ENCODE measurements around the gene SNX14. TPM values are rescaled to one million over a fixed set of nuclear protein-coding genes. Genes with fewer than 3 reads are reported as not detected.
"Not testable (repeated sequence)": the region's sequence is repeated elsewhere in the genome, so short reads cannot be mapped to it uniquely, and the experiment has no call there.

Gene SNX14
- total RNA-seq, 1 experiment from 2014 or later = 65.4 TPM

GRCh38 chr6:85551264-85551663, 42.4 kb downstream of the SNX14 start:
- DNase-seq = peak; percentile 3
- no peak overlapping the region for H3K9ac ChIP-seq (ENCODE audit: low read length)
- CTCF ChIA-PET = no interaction called here

GRCh38 chr6:85547719-85548118, 45.9 kb downstream of the SNX14 start:
- Histone ChIP-seq H3K4me3 (ENCODE audit: low read length) (no peak overlapping the region), H3F3A (ENCODE audit: low read length, unreplicated experiment) (no peaks in the 10 kb centered on the region), H3K79me2 (ENCODE audit: low read length) (no peaks in the 10 kb centered on the region), H3K9me2 (replicated peaks; ENCODE audit: low read length) (no peaks in the 10 kb centered on the region), H3K9me3 (ENCODE audit: low read length) (no peaks in the 10 kb centered on the region), H3K4me1 (ENCODE audit: insufficient read depth, low read length) (no peaks in the 10 kb centered on the region), H3K9ac (ENCODE audit: low read length) (no peak overlapping the region), H3K27ac (ENCODE audit: low read length) (no peak overlapping the region), H3K4me2 (ENCODE audit: low read length) (no peak overlapping the region), H3K27me3 (ENCODE audit: low read length) (no peaks in the 10 kb centered on the region), H3K36me3 (ENCODE audit: low read depth, low read length) (peaks cover 3% of the 10 kb centered on the region; the same call in 1 of the 2 replicates), H4K20me1 (ENCODE audit: low read length) (no peaks in the 10 kb centered on the region), H2AFZ (ENCODE audit: low read length) (no peak overlapping the region)
- no peak for TF ChIP-seq EZH2phosphoT487 (IDR thresholded peaks at IDR 0.05; ENCODE audit: borderline replicate concordance, low read length)
- no peak for TF ChIP-seq EZH2 (IDR thresholded peaks at IDR 0.05; ENCODE audit: low read length, unreplicated experiment)
- no peak for TF ChIP-seq CTCF (conservative IDR thresholded peaks at IDR 0.05; ENCODE audit: low read depth, low read length)
- ChIA-PET POLR2A (ENCODE audit: unreplicated experiment) (no interaction called here), CTCF (no interaction called here)
- intact Hi-C loops (cut with micrococcal nuclease) = no loop called here
- DNase-seq = no peak
- no peak for ATAC-seq
- BruUV-seq (replicated peaks) = no TSS peak

More at GRCh38 chr6:85551264-85551663, 42.4 kb downstream of the SNX14 start:
- Histone ChIP-seq H3K27ac (ENCODE audit: low read length) (no peak overlapping the region), H3K4me2 (ENCODE audit: low read length) (no peak overlapping the region), H3K9me2 (replicated peaks; ENCODE audit: low read length) (no peaks in the 10 kb centered on the region), H3K36me3 (ENCODE audit: low read depth, low read length) (no peaks in the 10 kb centered on the region; the same call in 1 of the 2 replicates), H2AFZ (ENCODE audit: low read length) (no peak overlapping the region), H3K4me1 (ENCODE audit: insufficient read depth, low read length) (no peaks in the 10 kb centered on the region), H3F3A (ENCODE audit: low read length, unreplicated experiment) (no peaks in the 10 kb centered on the region), H3K79me2 (ENCODE audit: low read length) (no peaks in the 10 kb centered on the region), H3K9me3 (ENCODE audit: low read length) (no peaks in the 10 kb centered on the region), H3K4me3 (ENCODE audit: low read length) (no peak overlapping the region), H3K27me3 (ENCODE audit: low read length) (no peaks in the 10 kb centered on the region), H4K20me1 (ENCODE audit: low read length) (no peaks in the 10 kb centered on the region)
- no TSS peak for BruUV-seq (replicated peaks)
- POLR2A ChIA-PET (ENCODE audit: unreplicated experiment) = no interaction called here
- ATAC-seq = no peak
- TF ChIP-seq EZH2 (IDR thresholded peaks at IDR 0.05; ENCODE audit: low read length, unreplicated experiment) = no peak
- intact Hi-C loops (cut with micrococcal nuclease) = no loop called here

DNA sequence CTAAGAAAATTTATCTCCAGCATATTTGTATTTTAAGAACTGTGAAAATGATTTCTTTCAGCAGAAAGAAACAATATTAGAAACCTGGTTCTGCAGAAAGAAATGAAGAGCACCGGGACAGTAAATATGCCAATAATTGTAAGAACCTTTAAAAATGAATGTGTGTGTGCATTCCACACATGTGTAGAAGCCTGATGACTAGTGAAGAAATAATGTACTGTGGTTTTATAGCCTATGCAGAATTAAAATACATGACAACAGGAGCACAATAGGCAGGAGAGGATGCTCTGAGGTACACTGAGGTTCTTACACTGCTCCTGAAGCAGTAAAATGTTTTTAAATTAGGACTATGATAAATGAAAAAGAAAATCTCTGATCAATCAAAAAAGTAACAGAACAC, 48.9 kb downstream of the SNX14 start:
- Histone ChIP-seq H3K4me3 (ENCODE audit: low read length) (no peak overlapping the region), H3K9ac (ENCODE audit: low read length) (no peak overlapping the region), H3K27me3 (ENCODE audit: low read length) (no peaks in the 10 kb centered on the region), H3K27ac (ENCODE audit: low read length) (no peak overlapping the region), H3K9me3 (ENCODE audit: low read length) (no peaks in the 10 kb centered on the region), H3K79me2 (ENCODE audit: low read length) (no peaks in the 10 kb centered on the region), H3K36me3 (ENCODE audit: low read depth, low read length) (peaks cover 3% of the 10 kb centered on the region; the same call in 1 of the 2 replicates), H3K4me1 (ENCODE audit: insufficient read depth, low read length) (no peaks in the 10 kb centered on the region), H3K4me2 (ENCODE audit: low read length) (no peak overlapping the region), H4K20me1 (ENCODE audit: low read length) (no peaks in the 10 kb centered on the region), H3K9me2 (replicated peaks; ENCODE audit: low read length) (no peaks in the 10 kb centered on the region), H3F3A (ENCODE audit: low read length, unreplicated experiment) (no peaks in the 10 kb centered on the region), H2AFZ (ENCODE audit: low read length) (no peak overlapping the region)
- TF ChIP-seq EZH2phosphoT487 (IDR thresholded peaks at IDR 0.05; ENCODE audit: borderline replicate concordance, low read length) = no peak
- TF ChIP-seq EZH2 (IDR thresholded peaks at IDR 0.05; ENCODE audit: low read length, unreplicated experiment) = no peak
- intact Hi-C loops (cut with micrococcal nuclease) = no loop called here
- ChIA-PET CTCF (no interaction called here), POLR2A (ENCODE audit: unreplicated experiment) (no interaction called here)
- ATAC-seq (no peak), DNase-seq (no peak)
- no TSS peak for BruUV-seq (replicated peaks)

GRCh38 chr6:85537055-85537494, 56.6 kb downstream of the SNX14 start:
- Histone ChIP-seq H3K4me2 (ENCODE audit: low read length) (no peak overlapping the region), H3K27me3 (ENCODE audit: low read length) (no peaks in the 10 kb centered on the region), H3K4me1 (ENCODE audit: insufficient read depth, low read length) (no peaks in the 10 kb centered on the region), H3K9me3 (ENCODE audit: low read length) (no peaks in the 10 kb centered on the region), H4K20me1 (ENCODE audit: low read length) (no peaks in the 10 kb centered on the region), H3K79me2 (ENCODE audit: low read length) (no peaks in the 10 kb centered on the region), H3K4me3 (ENCODE audit: low read length) (no peak overlapping the region), H3K36me3 (ENCODE audit: low read depth, low read length) (no peaks in the 10 kb centered on the region; the same call in 1 of the 2 replicates), H2AFZ (ENCODE audit: low read length) (no peak overlapping the region), H3F3A (ENCODE audit: low read length, unreplicated experiment) (no peaks in the 10 kb centered on the region), H3K27ac (ENCODE audit: low read length) (no peak overlapping the region), H3K9me2 (replicated peaks; ENCODE audit: low read length) (no peaks in the 10 kb centered on the region), H3K9ac (ENCODE audit: low read length) (no peak overlapping the region)
- POLR2A ChIA-PET (ENCODE audit: unreplicated experiment) = no interaction called here
- DNase-seq = peak; percentile 35
- TF ChIP-seq EZH2 (IDR thresholded peaks at IDR 0.05; ENCODE audit: low read length, unreplicated experiment) (no peak), CTCF (conservative IDR thresholded peaks at IDR 0.05; ENCODE audit: low read depth, low read length) (peak; percentile 65)
- no TSS peak for BruUV-seq (replicated peaks)
- no peak for ATAC-seq
- CTCF ChIA-PET = no interaction called here
- intact Hi-C loops (cut with micrococcal nuclease) = loop anchor here (1.0 kb wide), 1 partner anchor 182 kb away; no protein-coding TSS in a partner anchor

DNA sequence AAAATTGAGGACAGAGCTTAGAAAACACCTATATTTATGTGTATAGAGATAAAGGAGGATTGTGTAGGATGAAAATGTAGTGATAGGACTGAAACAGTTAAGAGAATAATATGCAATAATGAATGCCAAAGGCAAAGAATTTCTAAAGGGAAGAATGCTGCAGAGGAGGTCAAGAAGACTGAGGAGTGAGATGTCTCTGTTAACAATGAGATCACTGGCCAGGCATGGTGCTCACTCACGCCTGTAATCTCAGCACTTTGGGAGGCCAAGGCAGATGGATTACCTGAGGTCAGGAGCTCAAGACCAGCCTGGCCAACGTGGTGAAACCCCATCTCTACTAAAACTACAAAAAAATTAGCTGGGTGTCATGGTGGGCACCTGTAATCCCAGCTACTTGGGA, 69.4 kb downstream of the SNX14 start:
- H2AFZ ChIP-seq (ENCODE audit: low read length); H3K9me2 ChIP-seq (replicated peaks; ENCODE audit: low read length); DNase-seq; BruUV-seq (replicated peaks); H3K36me3 ChIP-seq (ENCODE audit: low read depth, low read length); H3K4me1 ChIP-seq (ENCODE audit: insufficient read depth, low read length); H3K27me3 ChIP-seq (ENCODE audit: low read length); intact Hi-C loops (cut with micrococcal nuclease); ATAC-seq; H3F3A ChIP-seq (ENCODE audit: low read length, unreplicated experiment); H3K4me3 ChIP-seq (ENCODE audit: low read length); H3K79me2 ChIP-seq (ENCODE audit: low read length); H4K20me1 ChIP-seq (ENCODE audit: low read length); H3K27ac ChIP-seq (ENCODE audit: low read length); H3K9ac ChIP-seq (ENCODE audit: low read length); H3K4me2 ChIP-seq (ENCODE audit: low read length); H3K9me3 ChIP-seq (ENCODE audit: low read length); POLR2A ChIA-PET (ENCODE audit: unreplicated experiment); CTCF ChIA-PET: not testable (repeated sequence)

All from PC-3 (cell line).